ENCODE results near the gene NUDT12.

NUDT12 gene

DNA sequence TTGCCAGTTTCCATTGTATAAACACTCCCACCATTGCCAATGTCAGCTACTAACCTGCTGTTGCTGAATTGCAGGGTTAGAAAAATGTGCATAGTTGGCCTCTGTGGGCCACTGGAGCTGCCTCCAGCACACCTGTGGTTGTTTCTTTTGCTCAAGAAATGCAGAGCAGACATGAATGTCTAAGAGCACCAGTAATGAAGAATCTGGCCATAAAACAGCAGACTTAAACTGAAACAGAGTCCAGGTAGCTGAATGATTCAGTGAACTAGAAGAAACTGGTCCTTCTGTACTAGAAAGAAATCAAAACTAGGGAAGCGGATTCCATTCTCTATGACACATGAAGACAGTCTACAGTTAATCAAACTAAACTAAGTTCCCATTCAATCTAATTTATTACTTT lies 48.2 kb downstream of the NUDT12 start:
- Histone ChIP-seq H3K27ac (ENCODE audit: insufficient read depth, low read depth, low read length, poor library complexity, severe bottlenecking) (no peak overlapping the region), H3K9me3 (ENCODE audit: control insufficient read depth, low read length) (no peaks in the 10 kb centered on the region), H3K4me3 (ENCODE audit: insufficient read depth, low read depth, low read length) (no peak overlapping the region), H3K4me1 (ENCODE audit: control insufficient read depth, insufficient read depth, low read length) (no peaks in the 10 kb centered on the region), H3K36me3 (ENCODE audit: control insufficient read depth, insufficient read depth, low read length) (no peaks in the 10 kb centered on the region), H3K27me3 (ENCODE audit: control insufficient read depth, insufficient read depth, low read length, poor library complexity, severe bottlenecking) (no peaks in the 10 kb centered on the region)
- 88% methylated on average over 1 of the region's 1 CpG; no CpG with 5 or more reads in 1 of the 2 experiments for WGBS, 2 experiments

DNA sequence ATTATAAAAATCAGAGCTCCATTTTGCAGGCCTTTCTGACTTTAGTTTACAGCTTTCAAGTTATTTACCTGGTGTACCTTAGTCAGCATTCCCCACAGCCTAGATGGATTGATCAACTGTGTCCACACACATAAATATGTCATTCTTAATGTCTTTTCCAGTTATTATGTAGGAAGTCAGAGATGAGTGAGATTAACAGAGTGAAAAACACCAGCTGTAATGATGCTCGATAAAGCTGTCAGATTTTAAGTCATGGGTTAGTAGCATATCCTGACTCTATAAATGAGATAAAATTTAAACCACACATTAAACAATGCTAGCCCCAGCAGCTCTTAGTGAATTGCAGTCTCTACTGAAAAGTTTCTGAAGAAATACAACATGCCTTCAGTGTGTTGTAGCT lies 48.9 kb downstream of the NUDT12 start:
- H3K4me3 ChIP-seq (ENCODE audit: insufficient read depth, low read depth, low read length) = no peak overlapping the region
- H3K36me3 ChIP-seq (ENCODE audit: control insufficient read depth, insufficient read depth, low read length) = no peaks in the 10 kb centered on the region
- H3K9me3 ChIP-seq (ENCODE audit: control insufficient read depth, low read length) = no peaks in the 10 kb centered on the region
- no peak overlapping the region for H3K27ac ChIP-seq (ENCODE audit: insufficient read depth, low read depth, low read length, poor library complexity, severe bottlenecking)
- H3K27me3 ChIP-seq (ENCODE audit: control insufficient read depth, insufficient read depth, low read length, poor library complexity, severe bottlenecking) = no peaks in the 10 kb centered on the region
- 91% methylated on average over 1 of the region's 1 CpG; no CpG with 5 or more reads in 1 of the 2 experiments for WGBS, 2 experiments
- no peaks in the 10 kb centered on the region for H3K4me1 ChIP-seq (ENCODE audit: control insufficient read depth, insufficient read depth, low read length)

DNA sequence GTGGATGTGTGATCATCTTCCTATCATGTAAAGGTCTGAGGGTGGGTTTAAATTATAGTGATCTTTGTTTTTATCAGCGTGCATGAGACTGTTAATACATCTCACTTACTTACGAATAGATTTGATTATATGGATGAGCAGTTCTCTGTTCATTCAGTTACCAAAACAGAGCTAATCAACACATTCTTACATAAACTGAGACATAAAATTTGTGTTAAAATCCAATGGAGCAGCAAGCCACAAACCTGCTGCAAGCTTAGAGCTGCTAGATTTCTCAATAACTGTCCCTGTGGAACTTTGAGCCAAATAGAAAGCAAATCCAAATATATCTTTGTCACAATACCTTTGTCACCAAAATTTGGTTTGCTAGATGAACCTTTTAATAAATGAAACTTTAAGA lies 50.1 kb downstream of the NUDT12 start:
- no peaks in the 10 kb centered on the region for H3K4me1 ChIP-seq (ENCODE audit: control insufficient read depth, insufficient read depth, low read length)
- H3K27ac ChIP-seq (ENCODE audit: insufficient read depth, low read depth, low read length, poor library complexity, severe bottlenecking) = no peak overlapping the region
- H3K4me3 ChIP-seq (ENCODE audit: insufficient read depth, low read depth, low read length) = no peak overlapping the region
- H3K27me3 ChIP-seq (ENCODE audit: control insufficient read depth, insufficient read depth, low read length, poor library complexity, severe bottlenecking) = no peaks in the 10 kb centered on the region
- no peaks in the 10 kb centered on the region for H3K36me3 ChIP-seq (ENCODE audit: control insufficient read depth, insufficient read depth, low read length)
- no peaks in the 10 kb centered on the region for H3K9me3 ChIP-seq (ENCODE audit: control insufficient read depth, low read length)
- WGBS, 2 experiments = no CpG with 5 or more reads among the region's 2 CpGs

DNA sequence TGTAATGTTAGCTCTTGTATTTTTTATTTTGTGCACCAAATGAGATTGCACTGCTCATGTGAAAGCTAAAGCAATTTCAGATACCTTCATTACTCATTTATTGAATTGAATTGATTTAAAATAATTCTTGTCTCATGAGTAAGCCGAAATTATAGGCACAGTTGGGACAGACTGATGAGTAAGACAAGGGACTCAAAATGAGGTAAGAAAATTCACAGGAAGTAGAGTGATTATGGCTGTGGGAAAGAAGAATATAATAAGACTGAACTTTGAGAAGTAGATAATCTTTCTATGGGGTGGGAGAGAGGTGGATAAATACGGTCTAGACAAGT lies 51.1 kb downstream of the NUDT12 start:
- H3K4me3 ChIP-seq (ENCODE audit: insufficient read depth, low read depth, low read length) = no peak overlapping the region
- H3K27me3 ChIP-seq (ENCODE audit: control insufficient read depth, insufficient read depth, low read length, poor library complexity, severe bottlenecking) = no peaks in the 10 kb centered on the region
- H3K36me3 ChIP-seq (ENCODE audit: control insufficient read depth, insufficient read depth, low read length) = no peaks in the 10 kb centered on the region
- H3K27ac ChIP-seq (ENCODE audit: insufficient read depth, low read depth, low read length, poor library complexity, severe bottlenecking) = no peak overlapping the region
- H3K9me3 ChIP-seq (ENCODE audit: control insufficient read depth, low read length) = no peaks in the 10 kb centered on the region
- no peaks in the 10 kb centered on the region for H3K4me1 ChIP-seq (ENCODE audit: control insufficient read depth, insufficient read depth, low read length)
- 94 to 97% methylated on average over 2 of the region's 2 CpGs for WGBS, 2 experiments

DNA sequence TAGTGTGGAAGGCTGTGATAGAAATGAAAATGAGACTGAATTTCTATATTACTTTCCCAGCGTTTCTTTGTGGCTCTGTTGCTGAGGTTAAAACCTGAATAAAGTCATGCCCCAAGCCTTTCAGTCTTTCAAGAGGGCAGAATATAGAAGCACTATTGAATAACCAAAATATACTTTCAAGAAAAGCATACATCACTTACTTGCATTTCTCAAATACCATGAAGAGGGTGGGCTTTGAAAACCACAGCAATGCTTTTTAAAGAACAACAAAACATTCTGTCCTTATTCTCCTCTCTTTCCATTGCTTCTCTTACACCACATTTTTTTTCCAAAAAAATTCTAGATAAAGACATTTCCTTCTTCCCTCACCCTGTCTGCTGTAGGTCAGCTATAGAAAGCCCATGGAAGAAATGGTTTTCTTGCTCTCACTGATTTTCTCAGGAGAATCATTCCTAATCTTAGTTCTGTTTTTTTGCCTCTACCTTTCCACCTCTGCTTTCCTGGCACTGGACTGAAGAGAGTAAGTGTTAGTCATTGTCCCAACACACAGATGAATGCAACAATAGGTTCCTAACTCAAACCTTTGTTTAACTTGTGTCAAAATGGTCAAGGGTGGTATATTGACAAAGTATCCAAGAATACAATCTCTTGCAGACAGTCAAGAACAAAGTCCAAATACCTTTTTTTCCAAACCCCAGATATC lies 51.6 kb downstream of the NUDT12 start:
- Histone ChIP-seq H3K36me3 (ENCODE audit: control insufficient read depth, insufficient read depth, low read length) (no peaks in the 10 kb centered on the region), H3K9me3 (ENCODE audit: control insufficient read depth, low read length) (no peaks in the 10 kb centered on the region), H3K4me1 (ENCODE audit: control insufficient read depth, insufficient read depth, low read length) (no peaks in the 10 kb centered on the region), H3K27me3 (ENCODE audit: control insufficient read depth, insufficient read depth, low read length, poor library complexity, severe bottlenecking) (no peaks in the 10 kb centered on the region), H3K4me3 (ENCODE audit: insufficient read depth, low read depth, low read length) (no peak overlapping the region), H3K27ac (ENCODE audit: insufficient read depth, low read depth, low read length, poor library complexity, severe bottlenecking) (no peak overlapping the region)
- 88% methylated on average over 1 of the region's 1 CpG for WGBS, 2 experiments

DNA sequence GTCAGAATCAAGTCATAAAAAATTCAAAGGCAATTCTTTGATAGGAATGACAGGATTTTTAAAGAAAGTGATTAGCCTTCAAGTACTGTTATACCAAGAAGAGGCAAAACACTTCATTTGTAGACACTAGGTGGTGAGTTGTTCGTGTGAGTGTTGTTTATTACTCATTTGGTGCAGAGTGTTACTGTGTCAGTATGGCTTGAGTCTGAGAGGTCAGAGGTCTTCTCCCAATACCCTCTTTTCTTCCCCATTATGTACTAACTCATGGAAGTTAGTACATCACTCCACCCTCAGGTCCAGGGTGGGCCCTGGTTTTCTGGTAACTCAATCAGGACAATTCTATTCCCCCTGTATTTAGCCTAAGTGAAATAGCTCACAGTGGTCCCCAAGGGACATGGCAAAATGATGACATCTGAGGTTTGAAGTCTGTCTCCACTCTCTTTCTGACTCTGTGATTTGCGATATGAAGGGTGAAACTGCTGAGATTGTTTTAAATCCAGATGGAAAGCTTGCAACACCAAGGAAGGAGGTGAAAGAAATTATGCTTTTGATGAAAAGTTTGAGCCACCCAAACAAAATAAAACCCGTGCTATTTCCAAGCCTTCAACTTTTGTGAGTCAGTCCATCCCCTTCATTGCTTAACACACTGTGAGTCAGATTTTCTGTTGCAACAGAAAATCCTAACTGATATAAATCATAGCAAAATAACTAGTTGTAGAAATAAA lies 56.8 kb downstream of the NUDT12 start:
- WGBS, 2 experiments = 91 to 94% methylated on average over 2 to 3 of the region's 3 CpGs
- Histone ChIP-seq H3K4me1 (ENCODE audit: control insufficient read depth, insufficient read depth, low read length) (no peaks in the 10 kb centered on the region), H3K9me3 (ENCODE audit: control insufficient read depth, low read length) (no peaks in the 10 kb centered on the region), H3K4me3 (ENCODE audit: insufficient read depth, low read depth, low read length) (no peak overlapping the region), H3K27ac (ENCODE audit: insufficient read depth, low read depth, low read length, poor library complexity, severe bottlenecking) (no peak overlapping the region), H3K27me3 (ENCODE audit: control insufficient read depth, insufficient read depth, low read length, poor library complexity, severe bottlenecking) (no peaks in the 10 kb centered on the region), H3K36me3 (ENCODE audit: control insufficient read depth, insufficient read depth, low read length) (no peaks in the 10 kb centered on the region)

DNA sequence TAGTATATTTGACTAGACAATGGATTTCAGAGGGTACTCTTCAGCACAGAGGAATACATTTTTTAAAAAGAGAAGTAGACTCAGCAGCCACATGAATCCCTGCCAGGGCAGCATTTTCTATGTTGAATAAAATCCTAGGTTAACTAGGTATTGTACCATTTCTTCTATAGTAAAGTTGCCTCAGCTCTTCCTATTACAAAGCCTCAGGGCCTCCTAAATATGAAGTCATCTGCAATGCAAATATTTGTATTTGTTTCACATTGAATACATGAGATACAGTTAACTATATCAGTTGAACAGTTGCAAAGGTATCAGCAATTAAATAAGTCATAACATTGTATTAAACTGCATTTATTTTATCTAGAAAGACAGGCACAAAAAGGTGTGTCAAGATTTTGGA lies 59.5 kb downstream of the NUDT12 start:
- Histone ChIP-seq H3K27ac (ENCODE audit: insufficient read depth, low read depth, low read length, poor library complexity, severe bottlenecking) (no peak overlapping the region), H3K27me3 (ENCODE audit: control insufficient read depth, insufficient read depth, low read length, poor library complexity, severe bottlenecking) (no peaks in the 10 kb centered on the region), H3K4me1 (ENCODE audit: control insufficient read depth, insufficient read depth, low read length) (peaks cover 12% of the 10 kb centered on the region), H3K4me3 (ENCODE audit: insufficient read depth, low read depth, low read length) (no peak overlapping the region), H3K36me3 (ENCODE audit: control insufficient read depth, insufficient read depth, low read length) (no peaks in the 10 kb centered on the region), H3K9me3 (ENCODE audit: control insufficient read depth, low read length) (no peaks in the 10 kb centered on the region)

DNA sequence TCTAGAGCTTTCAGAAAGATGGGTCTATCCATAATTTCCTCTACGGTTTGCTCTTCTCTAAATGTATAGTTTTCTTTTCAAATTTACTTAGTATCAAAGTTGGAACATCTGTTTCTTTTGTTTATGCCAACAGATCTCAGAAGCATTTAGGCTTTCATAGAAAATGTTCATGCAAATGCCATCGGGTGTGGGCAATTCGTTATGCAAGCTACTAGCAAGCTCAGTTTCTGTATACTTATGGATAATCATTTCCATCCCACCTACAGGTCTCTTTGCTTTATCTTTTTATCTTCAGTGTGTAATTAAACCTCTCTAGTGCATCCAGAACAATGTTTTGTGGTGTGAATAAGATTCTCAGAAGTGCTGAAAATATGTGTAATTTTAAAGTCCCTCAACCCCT lies 59.9 kb downstream of the NUDT12 start:
- H3K27me3 ChIP-seq (ENCODE audit: control insufficient read depth, insufficient read depth, low read length, poor library complexity, severe bottlenecking) = no peaks in the 10 kb centered on the region
- peaks cover 12% of the 10 kb centered on the region for H3K4me1 ChIP-seq (ENCODE audit: control insufficient read depth, insufficient read depth, low read length)
- WGBS, 2 experiments = 82 to 91% methylated on average over 2 to 3 of the region's 3 CpGs
- no peaks in the 10 kb centered on the region for H3K9me3 ChIP-seq (ENCODE audit: control insufficient read depth, low read length)
- H3K27ac ChIP-seq (ENCODE audit: insufficient read depth, low read depth, low read length, poor library complexity, severe bottlenecking) = no peak overlapping the region
- H3K4me3 ChIP-seq (ENCODE audit: insufficient read depth, low read depth, low read length) = no peak overlapping the region
- no peaks in the 10 kb centered on the region for H3K36me3 ChIP-seq (ENCODE audit: control insufficient read depth, insufficient read depth, low read length)

Data from ectodermal cell (in vitro differentiated cells).